GM19397 (cell line): Measurements from ENCODE around the gene SLCO6A1.
A peak's percentile ranks its signal among the peaks of the same experiment; 100 is the strongest.
"Not testable (repeated sequence)": the region's sequence is repeated elsewhere in the genome, so short reads cannot be mapped to it uniquely, and the experiment has no call there.

Experiments
- ATAC-seq: cut with Tn5 transposase; IDR thresholded peaks from one replicate; pipeline ENCODE4 v1.9.1; 2021; ENCODE audit warnings: mild to moderate bottlenecking, moderate library complexity; ENCODE audit not compliant: unreplicated experiment

Gene SLCO6A1

GRCh38 chr5:102498271-102499034 lies at the start of gene SLCO6A1:
Gene SLCO6A1 (minus strand): TSS chr5:102499001. CDS start chr5:102498844, 157 bp downstream.
- ATAC-seq: no peak

- no peak for ATAC-seq
Measured at GRCh38 chr5:102547141-102548035, 48.6 kb upstream of the SLCO6A1 start.

- peak; percentile 79 for ATAC-seq
Measured at GRCh38 chr5:102545175-102545574, 46.4 kb upstream of the SLCO6A1 start.

- ATAC-seq: no peak
Measured at GRCh38 chr5:102542057-102542456, 43.3 kb upstream of the SLCO6A1 start.

- ATAC-seq: no peak
Measured at GRCh38 chr5:102539996-102540728, 41.4 kb upstream of the SLCO6A1 start.

GRCh38 chr5:102539562-102539961 lies 40.8 kb upstream of the SLCO6A1 start:
- no peak for ATAC-seq

GRCh38 chr5:102537011-102537410 lies 38.2 kb upstream of the SLCO6A1 start:
- no peak for ATAC-seq

GRCh38 chr5:102536323-102536928 lies 37.6 kb upstream of the SLCO6A1 start:
- ATAC-seq: no peak

- ATAC-seq: no peak
Measured at GRCh38 chr5:102532123-102532522, 33.3 kb upstream of the SLCO6A1 start.

GRCh38 chr5:102531506-102531905 lies 32.7 kb upstream of the SLCO6A1 start:
- ATAC-seq: peak; percentile 99

- no peak for ATAC-seq
Measured at GRCh38 chr5:102529447-102529846, 30.6 kb upstream of the SLCO6A1 start.

GRCh38 chr5:102529031-102529430 lies 30.2 kb upstream of the SLCO6A1 start:
- ATAC-seq: no peak

GRCh38 chr5:102528600-102528999 lies 29.8 kb upstream of the SLCO6A1 start:
- ATAC-seq: no peak

- no peak for ATAC-seq
Measured at GRCh38 chr5:102527547-102527946, 28.7 kb upstream of the SLCO6A1 start.

- peak; percentile 100 for ATAC-seq
Measured at GRCh38 chr5:102523541-102524175, 24.9 kb upstream of the SLCO6A1 start.

GRCh38 chr5:102511666-102512065 lies 12.9 kb upstream of the SLCO6A1 start:
- ATAC-seq: no peak

GRCh38 chr5:102491261-102491914 lies 7.4 kb downstream of the SLCO6A1 start:
- not testable (repeated sequence) for ATAC-seq

GRCh38 chr5:102483736-102484135 lies 15.1 kb downstream of the SLCO6A1 start:
- ATAC-seq: no peak

GRCh38 chr5:102481054-102481715 lies 17.6 kb downstream of the SLCO6A1 start:
- no peak for ATAC-seq
